ENCODE results near the gene TM2D1.
"Not testable (repeated sequence)": the region's sequence is repeated elsewhere in the genome, so short reads cannot be mapped to it uniquely, and the experiment has no call there.

TM2D1 gene

DNA sequence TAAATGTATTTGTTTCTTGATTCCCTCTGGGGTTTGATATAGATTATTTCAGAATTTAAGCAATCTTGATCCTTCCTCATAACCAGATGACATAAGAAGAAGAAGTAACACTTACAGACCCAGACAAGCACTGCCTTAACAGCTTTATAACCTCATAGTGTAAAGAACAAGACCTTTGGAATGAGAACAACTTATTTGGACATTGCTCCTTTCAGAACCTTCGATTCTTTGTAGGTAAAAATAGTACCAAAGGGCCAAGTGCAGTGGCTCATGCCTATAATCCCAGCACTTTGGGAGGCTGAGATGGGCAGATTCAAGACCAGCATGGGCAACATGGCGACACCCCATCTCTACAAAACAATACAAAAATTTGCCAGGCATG lies 15.0 kb downstream of the TM2D1 start:
- Histone ChIP-seq H3K27me3 (ENCODE audit: insufficient read depth, low read length) (no peaks in the 10 kb centered on the region), H3K9me3 (ENCODE audit: insufficient read depth, low read depth, low read length) (no peaks in the 10 kb centered on the region), H3K4me1 (ENCODE audit: insufficient read depth, low read length) (no peaks in the 10 kb centered on the region), H3K36me3 (ENCODE audit: insufficient read depth, low read depth, low read length) (peaks cover 34% of the 10 kb centered on the region), H3K4me3 (ENCODE audit: low read length) (no peak overlapping the region), H3K27ac (ENCODE audit: low read length) (no peak overlapping the region), H3K9ac (ENCODE audit: low read depth, low read length) (no peak overlapping the region)

DNA sequence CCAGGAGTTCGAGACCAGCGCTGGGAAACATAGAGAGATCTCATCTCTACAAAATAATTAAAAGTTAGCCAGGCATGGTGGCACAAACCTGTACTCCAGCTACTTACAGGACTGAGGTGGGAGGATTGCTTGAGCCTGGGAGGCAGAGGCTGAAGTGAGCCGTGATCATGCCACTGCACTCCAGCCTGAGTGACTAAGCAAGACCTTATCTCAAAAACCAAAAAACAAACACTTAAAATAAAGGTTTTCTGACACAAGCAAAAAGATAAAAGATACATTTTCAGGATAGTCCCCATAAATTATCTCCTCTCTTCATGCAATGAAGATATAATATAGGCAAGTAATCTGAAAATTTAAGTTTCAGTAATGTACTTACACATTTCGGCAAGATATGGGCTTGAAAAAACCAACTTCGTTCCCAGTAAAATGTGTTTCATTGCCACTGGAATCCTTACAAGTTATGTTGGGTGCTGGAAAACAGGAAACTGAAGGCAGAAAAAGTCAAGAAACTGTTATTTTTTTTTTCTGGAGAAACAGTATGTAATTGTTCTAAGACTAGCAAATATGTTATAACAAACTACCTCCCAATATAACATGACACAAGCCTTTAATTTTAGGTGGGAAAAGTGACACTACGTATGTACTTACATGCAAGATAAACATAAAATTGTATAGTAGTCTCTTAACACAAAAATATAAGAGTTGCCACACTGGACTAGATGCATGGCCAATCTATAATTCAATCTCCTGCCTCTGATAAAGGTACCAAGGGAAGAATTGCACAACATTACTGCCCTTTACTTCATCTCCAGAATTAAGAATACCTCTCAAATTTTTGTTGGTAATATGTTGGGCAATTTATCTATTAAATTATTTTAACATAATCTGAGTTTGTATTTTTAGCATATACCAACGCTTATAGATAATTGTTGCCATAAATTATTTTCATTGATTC lies 15.7 kb downstream of the TM2D1 start:
- no peaks in the 10 kb centered on the region for H3K4me1 ChIP-seq (ENCODE audit: insufficient read depth, low read length)
- no peak overlapping the region for H3K9ac ChIP-seq (ENCODE audit: low read depth, low read length)
- no peak overlapping the region for H3K4me3 ChIP-seq (ENCODE audit: low read length)
- no peak overlapping the region for H3K27ac ChIP-seq (ENCODE audit: low read length)
- no peaks in the 10 kb centered on the region for H3K27me3 ChIP-seq (ENCODE audit: insufficient read depth, low read length)
- no peaks in the 10 kb centered on the region for H3K9me3 ChIP-seq (ENCODE audit: insufficient read depth, low read depth, low read length)
- H3K36me3 ChIP-seq (ENCODE audit: insufficient read depth, low read depth, low read length): peaks cover 35% of the 10 kb centered on the region

DNA sequence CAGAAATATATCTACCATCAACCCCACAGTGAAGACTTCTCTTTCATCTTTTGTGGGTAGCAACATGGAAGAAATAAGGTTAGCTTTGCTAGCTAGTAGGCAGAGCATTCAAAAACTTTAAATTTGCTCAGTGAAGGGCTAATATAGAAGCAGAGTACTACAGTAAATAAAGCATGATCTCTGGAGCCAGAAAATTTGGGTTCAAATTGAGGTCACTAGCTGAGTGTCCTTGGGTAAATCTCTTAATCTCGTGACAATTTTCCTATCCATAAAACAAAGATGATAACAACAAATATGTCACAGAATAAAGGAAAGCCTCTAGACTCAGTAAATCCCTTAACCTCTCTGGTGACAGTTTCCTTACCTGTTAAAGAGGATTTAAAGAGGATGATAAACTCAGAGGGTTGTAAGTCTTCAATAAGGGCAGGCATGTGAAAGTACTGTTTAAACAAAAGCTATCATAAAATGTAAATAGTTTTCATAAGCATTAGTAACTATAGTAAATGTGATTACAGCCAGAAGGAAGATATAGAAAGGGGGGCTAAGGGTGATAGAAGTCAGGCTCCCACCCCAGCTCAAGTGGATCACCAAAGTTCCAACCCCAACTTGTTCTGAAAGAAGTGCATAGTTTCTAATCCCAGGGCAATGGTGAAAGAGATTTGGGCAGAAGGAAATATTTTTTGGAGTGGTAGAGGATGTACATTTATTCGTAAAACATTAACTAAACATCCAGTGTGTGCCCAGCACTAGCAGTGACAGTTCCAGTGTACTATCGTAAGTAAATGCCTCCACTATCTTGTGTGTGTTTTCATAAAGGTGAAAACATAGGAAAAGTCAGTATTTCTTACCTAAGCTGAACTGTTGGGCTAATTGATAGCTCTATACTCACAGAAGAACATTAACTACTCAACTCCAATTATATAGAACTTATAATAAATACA lies 24.8 kb downstream of the TM2D1 start:
- Histone ChIP-seq H3K9me3 (ENCODE audit: insufficient read depth, low read depth, low read length) (no peaks in the 10 kb centered on the region), H3K27ac (ENCODE audit: low read length) (no peak overlapping the region), H3K36me3 (ENCODE audit: insufficient read depth, low read depth, low read length) (peaks cover 36% of the 10 kb centered on the region), H3K4me1 (ENCODE audit: insufficient read depth, low read length) (no peaks in the 10 kb centered on the region), H3K4me3 (ENCODE audit: low read length) (no peak overlapping the region), H3K9ac (ENCODE audit: low read depth, low read length) (no peak overlapping the region), H3K27me3 (ENCODE audit: insufficient read depth, low read length) (no peaks in the 10 kb centered on the region)

DNA sequence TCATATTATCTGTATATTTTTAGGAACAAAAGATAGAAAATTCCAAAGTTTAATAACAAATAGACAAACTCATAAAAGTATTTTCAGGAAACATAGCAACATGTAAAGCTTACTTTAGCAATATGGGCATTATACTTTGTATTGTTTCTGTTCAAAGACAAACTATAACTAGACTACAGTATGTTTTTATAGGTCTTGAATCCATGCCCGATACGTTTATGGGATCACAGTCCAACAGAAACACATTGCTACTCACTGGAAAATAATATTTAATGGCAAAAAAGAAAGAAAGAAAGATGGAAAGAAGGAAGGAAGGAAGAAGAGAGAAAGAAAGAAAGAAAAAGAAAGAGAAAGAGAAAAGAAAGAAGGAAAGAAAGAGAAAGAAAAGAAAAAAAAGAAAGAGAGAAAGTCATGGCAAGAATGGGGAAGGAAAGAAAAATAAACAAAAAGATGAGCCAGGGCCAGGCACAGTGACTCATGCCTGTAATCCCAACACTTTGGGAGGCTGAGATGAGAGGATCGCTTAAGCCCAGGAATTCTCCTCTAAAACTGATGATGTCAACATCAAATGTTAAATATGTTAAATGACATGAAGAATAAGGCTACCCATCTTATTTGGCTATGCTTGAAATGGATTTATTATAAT lies 32.7 kb downstream of the TM2D1 start:
- Histone ChIP-seq H3K9me3 (ENCODE audit: insufficient read depth, low read depth, low read length) (no peaks in the 10 kb centered on the region), H3K4me1 (ENCODE audit: insufficient read depth, low read length) (no peaks in the 10 kb centered on the region), H3K27me3 (ENCODE audit: insufficient read depth, low read length) (no peaks in the 10 kb centered on the region), H3K4me3 (ENCODE audit: low read length) (no peak overlapping the region), H3K9ac (ENCODE audit: low read depth, low read length) (no peak overlapping the region), H3K36me3 (ENCODE audit: insufficient read depth, low read depth, low read length) (peaks cover 6% of the 10 kb centered on the region; the same call in 1 of the 2 replicates), H3K27ac (ENCODE audit: low read length) (no peak overlapping the region)

DNA sequence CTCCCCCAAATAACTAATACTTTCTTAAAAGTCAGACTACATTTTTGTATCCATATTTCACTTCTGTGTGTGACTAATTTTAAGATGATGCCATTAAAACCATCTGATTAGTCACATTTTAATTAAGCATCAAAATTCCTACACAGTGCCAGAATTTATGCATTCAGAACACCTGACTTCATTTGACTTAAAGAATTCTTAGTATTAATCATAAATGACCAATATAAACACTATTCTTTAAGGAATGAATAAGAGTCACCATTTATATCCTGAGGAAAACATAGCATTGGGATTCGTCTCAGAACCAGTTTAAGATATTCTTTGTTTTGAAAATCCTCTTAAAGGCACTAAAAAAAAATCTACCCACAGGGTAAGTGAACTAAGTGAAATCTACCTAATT lies 37.0 kb downstream of the TM2D1 start:
- Histone ChIP-seq H3K4me3 (ENCODE audit: low read length) (no peak overlapping the region), H3K9me3 (ENCODE audit: insufficient read depth, low read depth, low read length) (no peaks in the 10 kb centered on the region), H3K27ac (ENCODE audit: low read length) (no peak overlapping the region), H3K9ac (ENCODE audit: low read depth, low read length) (no peak overlapping the region), H3K36me3 (ENCODE audit: insufficient read depth, low read depth, low read length) (0 out of 2 replicates have a peak, but pooled peaks cover 2% of the 10 kb centered on the region), H3K4me1 (ENCODE audit: insufficient read depth, low read length) (no peaks in the 10 kb centered on the region), H3K27me3 (ENCODE audit: insufficient read depth, low read length) (no peaks in the 10 kb centered on the region)

DNA sequence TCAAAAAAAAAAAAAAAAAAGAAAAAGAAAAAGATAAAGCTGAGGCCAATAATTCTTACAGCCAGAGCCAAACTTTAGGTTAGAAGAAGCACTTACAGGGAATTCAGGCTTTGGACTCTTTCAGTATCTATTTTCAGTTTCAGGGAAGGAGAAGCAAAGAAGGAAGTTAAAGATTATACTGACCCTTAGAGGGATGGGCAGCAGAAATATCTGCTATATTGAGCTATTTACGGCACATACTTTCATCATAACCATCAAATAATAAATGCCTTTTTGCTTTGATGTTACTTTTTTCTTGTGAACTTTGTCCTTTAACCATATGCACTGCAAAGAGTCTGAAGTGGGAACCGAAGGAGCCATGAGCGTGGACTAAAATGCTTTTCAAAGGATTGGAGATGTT lies 42.0 kb downstream of the TM2D1 start:
- Histone ChIP-seq H3K9ac (ENCODE audit: low read depth, low read length) (no peak overlapping the region), H3K4me3 (ENCODE audit: low read length) (no peak overlapping the region), H3K9me3 (ENCODE audit: insufficient read depth, low read depth, low read length) (no peaks in the 10 kb centered on the region), H3K36me3 (ENCODE audit: insufficient read depth, low read depth, low read length) (peaks cover 20% of the 10 kb centered on the region; the same call in 1 of the 2 replicates), H3K4me1 (ENCODE audit: insufficient read depth, low read length) (no peaks in the 10 kb centered on the region), H3K27ac (ENCODE audit: low read length) (no peak overlapping the region), H3K27me3 (ENCODE audit: insufficient read depth, low read length) (no peaks in the 10 kb centered on the region)

DNA sequence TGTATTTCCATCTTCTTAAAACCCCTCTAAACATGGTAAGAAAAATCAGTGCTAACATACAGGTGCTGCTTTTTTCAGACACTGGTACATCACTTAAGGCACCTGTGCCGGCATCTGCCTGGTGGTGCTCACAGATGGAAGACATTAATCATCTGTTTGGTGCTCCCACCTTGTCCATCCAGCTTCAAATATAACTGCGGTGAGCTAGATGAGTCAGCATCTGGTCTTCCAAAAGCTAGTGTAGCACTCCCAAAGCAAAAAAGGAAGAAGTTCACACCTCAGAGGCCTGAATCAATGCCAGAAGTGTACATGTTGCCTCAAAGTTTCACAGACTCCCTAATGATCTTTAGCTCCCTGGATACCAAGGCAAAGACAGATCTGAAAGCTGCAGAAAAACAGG lies 44.4 kb downstream of the TM2D1 start:
- Histone ChIP-seq H3K9me3 (ENCODE audit: insufficient read depth, low read depth, low read length) (no peaks in the 10 kb centered on the region), H3K4me3 (ENCODE audit: low read length) (no peak overlapping the region), H3K36me3 (ENCODE audit: insufficient read depth, low read depth, low read length) (peaks cover 20% of the 10 kb centered on the region; the same call in 1 of the 2 replicates), H3K4me1 (ENCODE audit: insufficient read depth, low read length) (no peaks in the 10 kb centered on the region), H3K27ac (ENCODE audit: low read length) (no peak overlapping the region), H3K9ac (ENCODE audit: low read depth, low read length) (no peak overlapping the region), H3K27me3 (ENCODE audit: insufficient read depth, low read length) (no peaks in the 10 kb centered on the region)

DNA sequence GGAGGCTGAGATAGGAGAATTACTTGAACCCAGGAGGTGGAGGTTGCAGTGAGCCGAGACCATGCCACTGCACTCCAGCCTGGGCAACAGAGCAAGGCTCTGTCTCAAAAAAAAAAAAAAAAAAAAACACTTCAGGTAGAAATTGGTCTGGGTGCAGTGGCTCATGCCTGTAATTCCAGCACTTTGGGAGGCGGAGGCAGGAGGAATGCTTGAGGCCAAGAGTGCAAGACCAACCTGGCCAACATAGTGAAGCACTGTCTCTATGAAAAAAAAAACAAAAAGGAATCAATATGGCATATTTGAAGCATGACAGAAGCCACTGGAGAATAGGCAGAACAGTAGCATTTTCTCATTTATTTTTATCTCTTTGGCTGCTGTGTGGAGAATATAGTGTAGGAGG lies 48.1 kb downstream of the TM2D1 start:
- not testable (repeated sequence) for H3K9ac ChIP-seq (ENCODE audit: low read depth, low read length); H3K9me3 ChIP-seq (ENCODE audit: insufficient read depth, low read depth, low read length); H3K27me3 ChIP-seq (ENCODE audit: insufficient read depth, low read length); H3K4me3 ChIP-seq (ENCODE audit: low read length); H3K4me1 ChIP-seq (ENCODE audit: insufficient read depth, low read length); H3K27ac ChIP-seq (ENCODE audit: low read length)
- H3K36me3 ChIP-seq (ENCODE audit: insufficient read depth, low read depth, low read length): peaks cover 12% of the 10 kb centered on the region; the same call in 1 of the 2 replicates

DNA sequence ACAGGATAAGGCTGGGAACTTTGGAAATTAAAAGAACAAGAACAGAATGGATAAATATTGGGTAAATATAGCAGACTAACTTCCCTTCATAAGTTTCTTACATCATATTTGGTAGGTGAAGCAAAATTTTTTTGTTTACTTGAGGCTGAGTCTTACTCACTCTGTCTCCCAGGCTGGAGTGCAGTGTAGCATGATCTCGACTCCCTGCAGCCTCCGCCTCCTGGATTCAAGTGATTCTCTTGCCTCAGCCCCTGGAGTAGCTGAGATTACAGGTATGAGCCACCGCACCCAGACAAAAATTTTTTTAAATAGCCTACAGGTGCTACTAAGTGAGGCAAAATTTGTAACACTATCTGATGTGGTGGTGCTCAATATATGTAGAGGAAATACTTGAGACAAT lies 50.7 kb downstream of the TM2D1 start:
- Histone ChIP-seq H3K9me3 (ENCODE audit: insufficient read depth, low read depth, low read length) (no peaks in the 10 kb centered on the region), H3K36me3 (ENCODE audit: insufficient read depth, low read depth, low read length) (no peaks in the 10 kb centered on the region), H3K27me3 (ENCODE audit: insufficient read depth, low read length) (no peaks in the 10 kb centered on the region), H3K9ac (ENCODE audit: low read depth, low read length) (no peak overlapping the region), H3K4me1 (ENCODE audit: insufficient read depth, low read length) (no peaks in the 10 kb centered on the region), H3K27ac (ENCODE audit: low read length) (no peak overlapping the region), H3K4me3 (ENCODE audit: low read length) (no peak overlapping the region)

DNA sequence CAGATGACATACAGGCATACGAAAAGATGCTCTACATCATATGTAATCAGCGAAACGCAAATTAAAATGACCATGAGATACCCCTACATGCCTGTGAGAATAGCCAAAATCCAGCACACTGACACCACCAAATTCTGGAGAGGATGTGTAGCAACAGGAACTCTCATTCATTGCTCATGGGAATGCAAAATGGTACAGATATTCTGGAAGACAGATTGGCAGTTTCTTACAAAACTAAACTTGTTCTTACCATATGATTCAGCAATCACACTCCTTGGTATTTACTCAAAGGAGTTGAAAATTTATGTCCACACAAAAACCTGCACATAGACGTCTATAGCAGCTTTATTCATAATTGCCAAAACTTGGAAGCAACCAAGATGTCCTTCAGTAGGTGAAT lies 52.6 kb downstream of the TM2D1 start:
- H3K27me3 ChIP-seq (ENCODE audit: insufficient read depth, low read length): no peaks in the 10 kb centered on the region
- H3K4me3 ChIP-seq (ENCODE audit: low read length): no peak overlapping the region
- H3K9me3 ChIP-seq (ENCODE audit: insufficient read depth, low read depth, low read length): no peaks in the 10 kb centered on the region
- no peaks in the 10 kb centered on the region for H3K36me3 ChIP-seq (ENCODE audit: insufficient read depth, low read depth, low read length)
- no peak overlapping the region for H3K9ac ChIP-seq (ENCODE audit: low read depth, low read length)
- no peak overlapping the region for H3K27ac ChIP-seq (ENCODE audit: low read length)
- H3K4me1 ChIP-seq (ENCODE audit: insufficient read depth, low read length): no peaks in the 10 kb centered on the region

DNA sequence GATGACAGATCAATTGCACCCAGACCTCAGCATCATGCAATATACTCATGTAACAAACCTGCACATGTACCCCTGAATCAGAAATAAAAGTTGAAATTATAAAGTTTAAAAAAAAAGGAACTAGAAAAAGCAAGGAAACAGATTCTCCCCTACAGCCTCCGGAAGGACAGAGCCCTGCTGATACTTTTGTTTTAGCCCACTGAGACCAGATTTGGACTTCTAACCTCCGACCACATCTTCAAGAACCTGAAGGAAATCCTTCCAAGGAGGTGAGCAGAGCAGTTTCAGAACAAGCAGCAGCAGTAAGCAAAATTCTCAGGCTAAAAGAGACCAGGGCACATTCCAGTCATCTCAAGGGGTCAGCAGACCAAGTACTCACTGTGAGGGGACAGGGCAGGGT lies 54.5 kb downstream of the TM2D1 start:
- Histone ChIP-seq H3K9ac (ENCODE audit: low read depth, low read length) (no peak overlapping the region), H3K4me3 (ENCODE audit: low read length) (no peak overlapping the region), H3K9me3 (ENCODE audit: insufficient read depth, low read depth, low read length) (no peaks in the 10 kb centered on the region), H3K27me3 (ENCODE audit: insufficient read depth, low read length) (no peaks in the 10 kb centered on the region), H3K27ac (ENCODE audit: low read length) (no peak overlapping the region), H3K4me1 (ENCODE audit: insufficient read depth, low read length) (no peaks in the 10 kb centered on the region), H3K36me3 (ENCODE audit: insufficient read depth, low read depth, low read length) (no peaks in the 10 kb centered on the region)

All from iPS-20b (cell line).